ENCODE measurements around the gene IL1RN. TPM values are rescaled to one million over a fixed set of nuclear protein-coding genes. Genes with fewer than 3 reads are reported as not detected.

The IL1RN gene
- polyA plus RNA-seq, 1 of the 3 experiments (the other 2 are of a cell fraction) = not detected

GRCh38 chr2:113157897-113158753 lies 30.7 kb downstream of the IL1RN start:
- CTCF ChIA-PET = interaction anchor here (0.9 to 3.2 kb wide), 5 partner anchors 20 to 232 kb away, joined by 3 to 16 read pairs (median 6); no protein-coding TSS in a partner anchor
- 12% methylated on average over 10 of the region's 10 CpGs for WGBS (ENCODE audit: low lambda C conversion rate)

More at GRCh38 chr2:113157897-113158753, 30.7 kb downstream of the IL1RN start:
- Histone ChIP-seq H3K4me3 (ENCODE audit: low read depth in 2 of 2, low read length in 1 of 2) (no peak overlapping the region), H3F3A (replicated peaks; ENCODE audit: insufficient read depth) (no peaks in the 10 kb centered on the region), H2AFZ (ENCODE audit: low read depth) (no peak overlapping the region), H3K4me1 (ENCODE audit: control insufficient read depth in 1 of 2, insufficient read depth in 2 of 2, low read depth in 1 of 2, low read length in 1 of 2) (no peaks in the 10 kb centered on the region), H3K27ac (ENCODE audit: low read depth in 2 of 2, low read length in 1 of 2) (no peak overlapping the region), H3K9me3 (no peaks in the 10 kb centered on the region), H3K27me3 (ENCODE audit: insufficient read depth) (peaks cover 35% of the 10 kb centered on the region; the same call in 1 of the 2 replicates), H3K79me2 (ENCODE audit: insufficient read depth) (no peaks in the 10 kb centered on the region), H3K4me2 (no peak overlapping the region), H3K9me2 (no peaks in the 10 kb centered on the region), H3K36me3 (replicated peaks in 1 of 2; ENCODE audit: control insufficient read depth in 1 of 2, insufficient read depth in 2 of 2, low read length in 1 of 2) (no peaks in the 10 kb centered on the region), H3K9ac (no peak overlapping the region), H4K20me1 (ENCODE audit: insufficient read depth) (no peaks in the 10 kb centered on the region)
- no peak for DNase-seq
- no peak for TF ChIP-seq RAD21 (IDR thresholded peaks at IDR 0.05; ENCODE audit: low read length)
- no peak for TF ChIP-seq GATA2 (CRISPR knock-in tag; IDR thresholded peaks at IDR 0.05)
- TF ChIP-seq TCF12 (IDR thresholded peaks at IDR 0.05) = no peak
- TF ChIP-seq NRF1 (IDR thresholded peaks at IDR 0.05; ENCODE audit: low read depth, low read length) = no peak
- TF ChIP-seq RXRA (IDR thresholded peaks at IDR 0.05; ENCODE audit: borderline replicate concordance, low read depth) = no peak
- TF ChIP-seq CTCF (IDR thresholded peaks at IDR 0.05) = no peak
- no peak for TF ChIP-seq YY1 (IDR thresholded peaks at IDR 0.05; ENCODE audit: low read depth)
- no peak for TF ChIP-seq FOSL2 (IDR thresholded peaks at IDR 0.05; ENCODE audit: borderline replicate concordance, low read depth)
- TF ChIP-seq JUND (IDR thresholded peaks at IDR 0.05) = no peak
- no peak for TF ChIP-seq EZH2phosphoT487 (IDR thresholded peaks at IDR 0.05; ENCODE audit: borderline replicate concordance, low read depth)
- no peak for TF ChIP-seq IRF3 (IDR thresholded peaks at IDR 0.05; ENCODE audit: low read depth, low read length)
- no peak for TF ChIP-seq NFIC (IDR thresholded peaks at IDR 0.05; ENCODE audit: borderline replicate concordance)
- TF ChIP-seq RFX5 (IDR thresholded peaks at IDR 0.05; ENCODE audit: low read length) = no peak
- no peak for TF ChIP-seq ELF1 (IDR thresholded peaks at IDR 0.05)
- TF ChIP-seq MEF2A (IDR thresholded peaks at IDR 0.05; ENCODE audit: borderline replicate concordance, low read depth) = no peak
- POLR2A ChIA-PET = no interaction called here

Measured in SK-N-SH (cell line).